GM21528 (cell line): ENCODE data around the gene FUCA1.
"Not testable (repeated sequence)": the region's sequence is repeated elsewhere in the genome, so short reads cannot be mapped to it uniquely, and the experiment has no call there.

Experiments used
- ATAC-seq: cut with Tn5 transposase; IDR thresholded peaks from one replicate; pipeline ENCODE4 v1.9.1; 2021; ENCODE audit warnings: mild to moderate bottlenecking, moderate library complexity; ENCODE audit not compliant: unreplicated experiment, low FRiP score

Gene FUCA1

DNA sequence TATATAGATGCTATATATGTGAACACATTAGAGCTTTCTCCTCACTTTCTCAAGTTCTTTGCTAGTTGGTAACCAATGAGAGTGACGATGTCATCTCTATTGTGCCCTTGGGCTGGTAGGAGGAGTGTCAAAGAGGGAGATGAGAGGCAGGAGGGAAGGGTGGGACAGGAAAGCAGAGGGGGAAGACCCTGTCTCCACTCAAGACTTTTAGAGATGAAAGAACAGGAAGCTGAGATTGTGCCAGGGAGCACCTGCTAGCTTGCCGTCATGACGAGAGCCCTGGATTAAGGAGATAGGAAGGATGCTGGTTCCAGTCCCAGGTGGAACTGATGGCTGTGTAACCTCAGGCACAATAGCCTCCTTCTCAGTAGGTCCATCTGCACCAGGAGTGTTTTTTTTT, 28.4 kb upstream of the FUCA1 start:
- ATAC-seq: no peak

DNA sequence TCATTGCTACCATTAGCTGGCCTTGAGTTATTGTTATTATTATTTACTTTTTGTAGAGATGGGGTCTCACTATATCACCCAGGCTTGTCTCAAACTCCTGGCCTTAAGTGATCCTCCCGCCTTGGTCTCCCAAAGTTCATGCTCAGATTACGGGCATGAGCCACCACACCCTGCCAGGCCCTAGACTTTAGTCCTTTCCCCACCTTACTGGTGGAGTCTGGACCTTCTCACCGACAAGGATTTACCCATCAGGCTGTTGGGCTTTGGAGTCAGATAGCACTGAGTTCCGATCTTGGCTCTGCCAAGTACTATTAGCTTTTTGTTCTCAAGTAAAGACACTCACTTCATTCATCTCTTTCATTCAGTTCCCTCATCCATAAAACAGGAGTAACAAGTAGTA, 27.9 kb upstream of the FUCA1 start:
- ATAC-seq: no peak

DNA sequence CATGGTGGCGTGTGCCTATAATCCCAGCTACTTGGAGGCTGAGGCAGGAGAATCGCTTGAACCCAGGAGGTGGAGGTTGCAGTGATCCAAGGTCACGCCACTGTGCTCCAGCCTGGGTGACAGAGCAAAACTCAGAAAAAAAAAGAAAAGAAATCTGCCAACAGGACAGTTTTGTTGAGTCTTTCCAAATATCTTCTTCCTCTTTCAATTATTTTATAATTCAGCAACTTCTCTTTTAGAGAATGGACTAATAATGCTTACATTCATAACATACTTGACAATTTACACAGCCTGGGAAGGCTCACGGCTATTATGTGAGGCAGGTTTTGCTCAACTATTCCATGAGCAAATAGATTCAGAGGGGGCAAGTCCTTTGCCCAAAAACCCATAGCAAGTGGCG, 27.0 kb upstream of the FUCA1 start:
- no peak for ATAC-seq

DNA sequence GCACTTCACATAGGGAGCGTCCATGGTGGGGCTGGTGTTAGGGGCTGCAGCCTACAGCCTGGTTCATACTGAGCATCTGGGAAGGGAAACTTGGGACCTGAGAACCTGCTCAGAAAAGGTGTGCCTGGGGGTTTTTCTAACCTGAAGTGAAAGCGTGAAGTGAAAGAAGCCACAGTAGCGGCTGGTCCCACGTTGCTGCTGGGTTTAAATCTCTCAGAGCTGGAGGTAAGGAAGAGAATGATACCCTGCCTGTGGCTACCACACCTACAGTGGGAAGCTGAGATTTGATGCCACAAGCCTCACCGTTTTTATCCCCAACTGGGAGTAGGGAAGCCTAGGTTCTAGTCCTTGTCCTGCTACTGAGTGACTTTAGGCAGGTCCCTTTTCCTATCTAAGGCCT, 21.0 kb upstream of the FUCA1 start:
- ATAC-seq: peak; percentile 49

DNA sequence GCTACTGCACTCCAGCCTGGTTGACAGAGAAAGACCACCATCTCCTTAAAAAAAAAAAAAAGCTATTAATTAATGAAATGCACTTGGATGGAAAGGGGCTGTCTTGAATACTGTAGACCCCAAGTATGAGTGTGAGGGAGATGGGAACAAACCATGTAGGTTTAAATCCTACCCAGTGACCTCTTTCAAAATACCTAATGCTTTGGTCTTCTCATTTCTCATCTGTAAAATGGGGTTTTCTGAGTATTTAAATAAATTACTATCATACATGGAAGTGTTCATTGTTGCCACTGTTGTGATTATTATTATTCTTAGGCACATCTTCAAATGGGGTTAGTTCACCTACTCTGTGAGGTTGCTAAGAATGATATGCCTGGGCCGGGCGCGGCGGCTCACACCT, 17.1 kb upstream of the FUCA1 start:
- no peak for ATAC-seq

DNA sequence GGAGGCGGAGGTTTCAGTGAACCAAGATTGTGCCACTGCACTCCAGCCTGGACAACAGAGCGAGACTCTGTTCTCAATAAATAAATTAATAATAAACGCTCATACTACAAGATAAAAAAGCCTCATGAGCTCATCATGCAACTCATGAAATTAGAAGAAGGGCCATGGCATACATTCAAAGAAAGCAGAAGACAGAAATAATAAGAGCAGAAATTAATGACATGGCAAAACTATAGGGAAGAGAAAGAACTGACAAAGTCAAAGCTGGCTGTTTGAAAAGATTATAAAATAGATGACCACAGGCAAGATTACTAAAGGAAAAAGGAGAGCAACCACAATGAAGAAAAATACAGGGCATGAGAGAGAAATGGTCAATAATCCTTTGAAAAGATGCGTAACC, 14.7 kb upstream of the FUCA1 start:
- no peak for ATAC-seq

DNA sequence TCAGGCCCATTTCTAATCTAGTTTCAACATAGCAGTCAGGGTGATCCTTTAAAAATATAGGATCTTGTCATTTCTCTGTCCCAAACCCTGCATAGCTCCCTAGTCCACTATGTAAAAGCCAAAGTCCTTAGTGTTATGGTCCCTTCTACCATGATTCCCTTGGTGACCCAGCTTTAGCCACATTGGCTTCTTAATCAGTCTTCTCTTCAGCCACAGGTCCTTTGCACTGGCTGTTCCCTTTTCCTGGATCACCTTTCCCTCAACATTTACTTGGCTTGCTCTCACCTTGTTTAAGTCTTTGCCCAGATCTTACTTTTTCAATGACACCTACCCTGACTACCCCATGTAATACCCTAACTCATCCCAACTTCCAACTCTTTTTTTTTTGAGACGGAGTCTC, 11.7 kb upstream of the FUCA1 start:
- ATAC-seq: no peak

DNA sequence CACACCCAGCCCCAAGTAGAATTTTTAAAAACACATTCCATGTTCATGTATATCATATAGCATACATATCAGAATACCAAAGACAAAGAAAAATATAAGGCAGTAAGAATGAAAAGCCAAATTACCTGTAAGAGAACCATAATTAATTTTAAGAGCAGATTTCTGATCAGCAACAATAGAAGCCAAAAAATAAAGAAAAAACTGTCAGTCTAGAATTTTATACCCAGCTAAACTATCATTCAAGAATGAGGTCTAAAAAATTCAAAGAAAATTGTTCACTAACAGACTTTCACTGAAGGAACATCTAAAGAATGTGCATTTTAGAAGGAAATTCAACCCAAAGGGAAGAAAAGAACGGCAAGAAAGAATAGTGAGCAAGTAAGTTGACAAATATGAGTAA, 10.6 kb upstream of the FUCA1 start:
- ATAC-seq: no peak

DNA sequence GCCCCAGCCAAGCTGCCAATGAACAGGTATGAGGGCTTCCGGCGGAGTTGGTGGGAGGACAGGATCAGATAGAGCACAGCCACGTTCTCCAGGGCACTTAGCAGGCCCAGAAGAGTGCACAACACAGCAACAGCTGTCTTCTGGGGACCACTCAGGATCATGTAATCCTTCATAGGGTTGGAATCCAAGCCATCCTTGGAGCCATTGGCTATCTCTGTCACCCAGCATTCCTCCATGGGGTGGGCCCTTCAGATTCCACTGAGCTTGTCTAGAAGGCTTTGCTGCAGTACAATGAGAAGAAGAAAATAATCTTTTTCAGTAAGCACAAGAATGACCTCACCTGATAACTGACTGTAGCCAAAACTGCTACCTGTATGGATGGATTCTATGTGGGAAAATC, 7.3 kb upstream of the FUCA1 start:
- no peak for ATAC-seq

DNA sequence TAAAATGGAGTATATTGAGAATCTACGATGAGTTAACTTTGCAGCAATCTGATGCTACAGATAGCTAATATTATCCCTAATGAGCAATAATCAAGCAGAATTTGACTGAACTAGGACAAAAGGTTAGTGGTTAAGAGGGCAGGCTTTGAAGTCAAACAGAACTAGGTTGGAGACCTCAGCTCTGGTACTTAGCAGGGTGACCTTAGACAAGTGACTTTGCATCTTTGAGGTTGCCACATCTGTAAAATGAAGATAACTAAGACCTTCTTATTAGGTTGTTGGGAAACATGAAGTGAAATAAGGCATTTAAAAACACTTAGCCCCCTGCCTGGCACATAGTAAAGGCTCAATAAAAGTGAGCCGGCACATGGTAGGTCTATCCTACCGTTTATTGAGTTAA, 4.3 kb upstream of the FUCA1 start:
- no peak for ATAC-seq

DNA sequence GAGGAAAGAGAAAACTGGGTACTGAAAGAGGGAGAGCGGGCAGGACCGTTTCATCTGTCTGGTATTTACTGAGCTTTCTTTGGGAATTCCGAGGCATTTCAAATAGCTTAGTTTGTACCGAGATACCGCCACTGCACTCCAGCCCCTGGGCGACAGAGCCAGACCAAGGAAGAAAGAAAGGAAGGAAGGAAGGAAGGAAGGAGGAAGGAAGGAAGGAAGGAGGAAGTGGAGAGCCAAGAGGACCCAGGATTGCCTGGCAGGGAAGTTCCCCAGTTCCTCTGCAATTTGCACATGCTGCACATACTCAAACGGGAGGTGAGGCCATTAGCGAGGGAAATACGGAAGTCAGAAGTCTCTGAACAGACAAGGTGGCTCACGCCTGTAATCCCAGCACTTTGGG, 961 bp upstream of the FUCA1 start:
- no peak for ATAC-seq

DNA sequence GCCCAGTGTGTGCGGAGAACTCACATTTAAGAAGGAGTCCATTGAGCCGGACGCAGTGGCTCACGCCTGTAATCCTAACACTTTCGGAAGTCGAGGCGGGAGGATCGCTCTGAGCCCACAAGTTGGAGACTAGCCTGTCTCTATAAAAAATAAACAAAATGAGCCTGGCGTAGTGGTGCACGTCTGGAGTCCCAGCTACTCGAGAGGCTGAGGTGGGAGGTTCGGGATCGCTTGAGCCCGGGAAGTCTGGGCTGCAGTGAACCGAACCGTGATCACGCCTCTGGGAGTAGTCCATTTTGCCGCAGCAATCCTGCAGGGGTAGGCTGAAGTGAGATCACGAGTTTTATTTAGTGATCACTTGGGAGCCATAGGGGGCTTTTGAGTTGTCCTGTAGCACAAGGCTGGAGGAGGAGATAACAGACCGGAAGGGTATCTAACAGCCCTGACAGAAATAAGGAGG, 497 bp upstream of the FUCA1 start:
- no peak for ATAC-seq

DNA sequence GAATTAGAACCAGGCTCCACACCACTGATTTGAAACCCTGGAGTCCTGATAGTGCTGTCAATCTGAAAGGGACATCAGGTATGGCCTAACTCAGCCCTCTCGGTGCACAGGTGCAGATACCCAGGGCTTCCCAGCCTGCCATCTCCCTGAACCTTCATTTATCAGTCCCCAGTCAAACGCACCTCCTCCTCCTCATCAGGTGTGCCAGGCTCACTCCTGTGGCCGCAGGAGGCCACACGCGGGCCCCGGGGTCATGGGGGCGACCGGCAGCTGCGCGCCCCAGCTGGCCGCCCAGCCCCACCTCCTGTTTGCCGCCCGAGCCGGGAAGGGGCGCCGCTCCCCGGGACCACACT, 572 bp downstream of the FUCA1 start:
- no peak for ATAC-seq

DNA sequence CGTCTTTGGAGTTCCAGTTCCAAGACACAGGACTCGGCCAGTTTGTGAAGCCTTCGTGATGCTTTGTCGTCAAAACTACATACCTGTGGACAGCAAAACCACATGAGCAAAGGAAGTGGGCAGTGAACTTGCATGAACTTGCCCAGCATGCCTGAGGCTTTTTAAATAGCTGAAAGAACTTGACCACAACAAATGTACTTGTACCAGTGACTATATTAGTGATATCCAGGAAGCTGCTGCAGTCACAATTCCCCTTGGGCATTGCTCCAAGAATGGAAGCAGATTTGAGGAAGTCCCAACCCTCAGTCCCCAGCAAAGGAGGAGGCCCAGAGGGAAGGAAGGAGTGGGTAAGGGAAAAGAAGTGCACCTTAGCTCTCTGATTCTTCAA, 2.6 kb downstream of the FUCA1 start:
- ATAC-seq: no peak

DNA sequence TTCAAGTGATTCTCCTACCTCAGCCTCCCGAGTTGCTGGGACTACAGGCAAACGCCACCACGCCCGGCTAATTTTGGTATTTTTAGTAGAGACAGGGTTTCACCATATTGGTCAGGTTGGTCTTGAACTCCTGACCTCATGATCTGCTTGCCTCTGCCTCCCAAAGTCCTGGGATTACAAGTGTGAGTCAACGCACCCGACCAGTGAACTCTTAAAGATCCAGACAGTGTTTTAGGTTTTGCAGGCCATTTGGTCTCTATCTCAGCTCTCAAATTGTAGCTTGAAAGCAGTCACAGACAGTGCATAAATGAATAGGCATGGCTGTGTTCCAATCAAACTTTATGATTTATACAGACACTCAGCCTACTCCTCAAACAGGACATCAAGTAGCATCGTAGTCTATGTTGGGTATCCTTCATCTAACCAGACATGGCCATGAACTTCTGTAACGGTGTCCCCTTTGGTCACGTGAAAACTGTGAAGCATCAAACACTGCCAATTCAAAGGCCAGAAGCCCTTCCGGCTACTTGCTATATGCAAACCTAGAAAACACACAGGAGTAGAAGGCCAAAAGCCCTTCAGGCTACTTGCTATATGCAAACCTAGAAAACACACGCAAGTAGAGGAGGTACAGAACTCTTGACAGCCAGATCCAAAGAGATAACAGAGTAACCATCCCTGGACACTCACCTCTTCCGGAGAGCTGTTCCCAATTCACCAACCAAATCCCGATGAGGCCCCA, 3.1 kb downstream of the FUCA1 start:
- ATAC-seq: no peak

DNA sequence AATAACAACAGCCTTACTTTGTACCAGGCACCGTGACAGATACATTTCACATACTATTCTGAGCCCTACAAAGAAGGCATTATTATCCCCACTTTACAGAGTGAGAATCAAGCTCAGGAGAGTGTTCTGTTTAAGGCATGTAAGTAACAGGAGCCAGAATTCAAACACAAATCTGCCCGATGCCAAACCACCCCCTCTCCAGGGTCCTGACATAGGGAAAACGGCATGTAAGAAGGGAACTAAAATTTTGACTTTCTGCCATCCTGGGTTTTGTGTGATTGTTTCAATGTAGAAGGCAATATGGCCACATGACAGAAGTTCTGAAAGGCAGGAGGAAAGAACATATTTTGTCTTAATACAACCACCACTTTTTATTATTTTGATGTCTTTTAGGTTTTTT, 5.5 kb downstream of the FUCA1 start:
- ATAC-seq: no peak

DNA sequence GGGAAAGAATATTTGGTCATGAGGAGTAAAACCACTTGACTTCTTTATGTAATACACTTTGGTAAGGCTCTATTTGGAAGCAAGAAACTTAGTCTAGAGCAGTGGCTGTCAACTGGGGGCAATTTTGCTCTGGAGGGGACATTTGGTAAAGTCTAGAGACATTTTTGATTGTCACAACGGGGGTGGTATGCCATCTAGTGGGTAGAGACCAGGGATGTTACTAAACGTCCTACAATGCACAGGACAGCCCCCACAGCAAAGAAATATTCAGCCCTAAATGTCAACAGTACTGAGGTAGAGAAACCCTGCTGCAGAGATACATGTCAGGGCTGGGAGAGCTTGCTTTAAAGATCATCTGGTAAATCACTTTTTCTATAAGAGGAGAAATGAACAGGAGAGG, 13.5 kb downstream of the FUCA1 start:
- no peak for ATAC-seq

DNA sequence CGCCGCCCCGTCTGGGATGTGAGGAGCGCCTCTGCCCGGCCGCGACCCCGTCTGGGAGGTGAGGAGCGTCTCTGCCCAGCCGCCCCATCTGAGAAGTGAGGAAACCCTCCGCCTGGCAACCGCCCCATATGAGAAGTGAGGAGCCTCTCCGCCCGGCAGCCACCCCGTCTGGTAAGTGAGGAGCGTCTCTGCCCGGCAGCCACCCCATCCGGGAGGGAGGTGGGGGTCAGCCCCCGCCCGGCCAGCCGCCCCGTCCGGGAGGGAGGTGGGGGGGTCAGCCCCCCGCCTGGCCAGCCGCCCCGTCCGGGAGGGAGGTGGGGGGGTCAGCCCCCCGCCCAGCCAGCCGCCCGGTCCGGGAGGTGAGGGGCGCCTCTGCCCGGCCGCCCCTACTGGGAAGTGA, 15.0 kb downstream of the FUCA1 start:
- ATAC-seq: not testable (repeated sequence)

DNA sequence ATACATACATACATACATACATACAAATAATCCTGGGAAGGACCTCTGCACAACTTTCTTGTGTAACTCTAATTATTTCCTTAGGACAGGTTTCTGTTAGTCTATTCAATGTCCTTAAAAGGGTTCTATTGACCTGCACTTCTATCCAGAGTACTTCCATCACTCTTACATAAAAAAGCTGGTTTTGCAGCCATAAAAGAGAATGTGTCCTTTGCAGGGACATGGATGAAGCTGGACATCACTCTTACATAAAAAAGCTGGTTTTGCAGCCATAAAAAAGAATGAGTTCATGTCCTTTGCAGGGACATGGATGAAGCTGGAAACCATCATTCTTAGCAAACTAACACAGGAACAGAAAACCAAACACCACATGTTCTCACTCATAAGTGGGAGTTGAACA, 16.7 kb downstream of the FUCA1 start:
- ATAC-seq: not testable (repeated sequence)

DNA sequence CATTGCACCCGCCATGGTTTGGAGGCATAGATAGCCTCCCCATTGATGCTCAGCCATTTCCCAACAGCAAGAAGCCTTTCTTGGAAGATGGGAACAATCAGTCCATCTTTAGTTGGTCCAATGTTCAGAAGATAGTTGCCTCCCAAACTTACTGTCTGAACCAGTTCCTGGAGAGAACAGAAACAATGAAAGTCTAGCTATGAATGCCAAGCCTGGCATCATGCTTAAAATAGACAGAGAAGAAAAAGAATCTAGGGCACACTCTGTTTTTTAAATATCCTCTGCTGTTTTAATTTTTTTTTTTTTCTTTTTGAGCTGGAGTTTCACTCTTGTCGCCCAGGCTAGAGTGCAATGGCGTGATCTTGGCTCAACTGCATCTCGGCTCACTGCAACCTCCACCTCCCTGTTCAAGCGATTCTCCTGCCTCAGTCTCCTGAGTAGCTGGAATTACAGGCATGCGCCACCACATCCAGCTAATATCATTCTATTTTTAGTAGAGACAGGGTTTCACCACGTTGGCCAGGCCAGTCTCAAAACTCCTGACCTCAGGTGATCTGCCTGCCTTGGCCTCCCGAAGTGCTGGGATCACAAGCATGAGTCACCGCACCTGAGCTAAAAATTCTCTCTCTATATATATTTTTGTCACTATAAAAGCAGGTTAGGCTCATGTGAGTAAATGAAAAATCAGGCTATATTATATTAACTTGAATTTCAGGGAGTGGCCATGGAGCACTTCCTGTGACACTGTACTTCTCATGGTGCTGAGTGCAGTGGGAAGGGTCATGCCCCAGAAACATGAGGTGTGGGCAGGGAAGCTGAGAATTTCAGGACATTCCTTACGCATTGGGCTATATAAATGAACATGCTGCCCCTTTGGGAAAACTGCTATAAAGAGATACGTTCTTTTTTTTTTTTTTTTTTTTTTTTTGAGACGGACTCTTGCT, 19.1 kb downstream of the FUCA1 start:
- ATAC-seq: no peak

DNA sequence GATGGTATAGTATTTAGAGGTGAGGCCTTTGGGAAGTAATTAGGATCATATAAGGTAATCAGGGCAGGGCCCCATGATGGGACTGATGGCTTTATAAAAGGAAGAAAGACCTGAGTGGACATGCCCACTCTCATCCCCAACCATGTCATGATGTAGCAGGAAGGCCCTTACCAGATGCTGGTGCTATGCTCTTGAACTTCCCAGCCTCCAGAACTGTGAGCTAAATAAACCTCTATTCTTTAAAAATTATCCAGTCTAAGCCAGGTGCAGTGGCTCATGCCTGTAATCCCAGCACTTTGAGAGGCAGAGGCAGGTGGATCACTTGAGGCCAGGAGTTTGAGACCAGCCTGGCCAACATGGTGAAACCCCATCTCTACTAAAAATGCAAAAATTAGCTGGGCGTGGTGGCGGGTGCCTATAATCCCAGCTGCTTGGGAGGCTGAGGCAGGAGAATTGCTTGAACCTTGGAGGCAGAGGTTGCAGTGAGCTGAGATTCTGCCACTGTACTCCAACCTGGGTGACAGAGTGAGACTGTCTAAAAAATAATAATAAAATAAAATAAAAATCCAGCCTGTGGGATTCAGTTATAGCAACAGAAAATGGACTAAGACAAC, 20.5 kb downstream of the FUCA1 start:
- ATAC-seq: not testable (repeated sequence)
